H1 (cell line): ENCODE measurements around the gene ODR4. TPM values are rescaled to one million over a fixed set of nuclear protein-coding genes. Genes with fewer than 3 reads are reported as not detected.

Experiments
- CTCF ChIA-PET: fragments of 300-600 bp; sonication (Branson Sonifier 250); formaldehyde crosslinking; loops from one replicate; lab custom pipeline; 2021; ENCODE audit not compliant: partially characterized antibody; lab: Charles Lee
- POLR2A ChIA-PET: fragments of 300-600 bp; sonication (Branson Sonifier 250); formaldehyde crosslinking; loops from one replicate; lab custom pipeline; 2021; ENCODE audit warnings: inconsistent platforms; ENCODE audit not compliant: partially characterized antibody; lab: Charles Lee
- DNase-seq, 2 experiments: peaks; one replicate each; pipeline versions ENCODE4 v3.0.0 to v3.0.0-alpha.2; 2010 to 2022; ENCODE audit warnings: low spot score in 2 of 2, low read depth in 1 of 2, mixed read lengths in 1 of 2
- FAIRE-seq: peaks from 2 replicates; lab custom pipeline; 2011; peaks lifted over from hg19 to GRCh38; lab: Jason Lieb, UNC
- H2AFZ ChIP-seq: 2 replicates; pipeline ENCODE4 v1.8.1; 2012; ENCODE audit warnings: low read length, inconsistent platforms
- H2AK5ac ChIP-seq: 2 replicates; pipeline ENCODE4 v1.6.1; 2013; ENCODE audit warnings: low read depth, low read length
- H2BK120ac ChIP-seq: replicated peaks from 2 replicates; pipeline ENCODE3; 2013; ENCODE audit warnings: low read depth, low read length, inconsistent platforms
- H2BK12ac ChIP-seq: 2 replicates; pipeline ENCODE4 v1.6.1; 2013; ENCODE audit warnings: low read depth, low read length
- H2BK15ac ChIP-seq: 2 replicates; pipeline ENCODE4 v1.6.1; 2013; ENCODE audit warnings: low read length
- H2BK20ac ChIP-seq: 2 replicates; pipeline ENCODE4 v1.6.1; 2013; ENCODE audit warnings: low read length
- H2BK5ac ChIP-seq: 2 replicates; pipeline ENCODE4 v1.6.1; 2013; ENCODE audit warnings: low read depth, low read length
- H3K14ac ChIP-seq: 2 replicates; pipeline ENCODE4 v1.6.1; 2013; ENCODE audit warnings: inconsistent platforms; ENCODE audit not compliant: insufficient read length
- H3K18ac ChIP-seq: 2 replicates; pipeline ENCODE4 v1.6.1; 2013; ENCODE audit warnings: low read length; ENCODE audit errors: extremely low read depth
- H3K23ac ChIP-seq: 2 replicates; pipeline ENCODE4 v1.6.1; 2013; ENCODE audit warnings: inconsistent platforms; ENCODE audit not compliant: insufficient read length
- H3K23me2 ChIP-seq: 2 replicates; pipeline ENCODE4 v1.6.1; 2013; ENCODE audit warnings: low read depth, low read length
- H3K27ac ChIP-seq: 2 replicates; pipeline ENCODE4 v1.6.1; 2011; ENCODE audit warnings: low read depth, low read length, inconsistent platforms
- H3K27me3 ChIP-seq, 4 experiments: replicated peaks in 1 of 4; 1 replicate in 1 of 4; 2 replicates in 3 of 4; pipeline versions ENCODE4 v1.6.1 to v1.8.1; 2011 to 2013; ENCODE audit warnings: low read length in 3 of 4, mild to moderate bottlenecking in 3 of 4, inconsistent platforms in 2 of 4, mixed read lengths in 2 of 4, moderate library complexity in 1 of 4; ENCODE audit not compliant: control insufficient read depth in 3 of 4, insufficient read depth in 3 of 4; ENCODE audit errors: extremely low read depth in 1 of 4
- H3K36me3 ChIP-seq, 4 experiments: 2 replicates each; pipeline versions ENCODE4 v1.6.1 to v1.8.1; 2011 to 2013; ENCODE audit warnings: mild to moderate bottlenecking in 4 of 4, low read length in 3 of 4, moderate library complexity in 2 of 4, control low read depth in 1 of 4, inconsistent platforms in 1 of 4; ENCODE audit not compliant: insufficient read depth in 4 of 4, control insufficient read depth in 2 of 4
- H3K4ac ChIP-seq: replicated peaks from 2 replicates; pipeline ENCODE3; 2013; ENCODE audit warnings: low read length, low read depth, mixed read lengths, inconsistent platforms; ENCODE audit not compliant: insufficient read length
- H3K4me1 ChIP-seq, 4 experiments: replicated peaks in 1 of 4; 1 replicate in 1 of 4; 2 replicates in 3 of 4; pipeline versions ENCODE4 v1.6.1 to v1.8.1; 2011 to 2013; ENCODE audit warnings: low read length in 3 of 4, inconsistent platforms in 2 of 4, mixed read lengths in 1 of 4; ENCODE audit not compliant: insufficient read depth in 4 of 4, control insufficient read depth in 3 of 4
- H3K4me2 ChIP-seq, 2 experiments: 2 replicates each; pipeline versions ENCODE4 v1.6.1 to v1.8.1; 2011 to 2013; ENCODE audit warnings: low read depth in 2 of 2, low read length in 2 of 2, control low read depth in 1 of 2, inconsistent platforms in 1 of 2, mild to moderate bottlenecking in 1 of 2; ENCODE audit not compliant: insufficient read depth in 1 of 2
- H3K4me3 ChIP-seq, 4 experiments: fragments of 200-600, 300-600 bp in 1 of 4; sonication (generic), shearing (Covaris generic), sonication (Bioruptor Twin) in 1 of 4; 2 replicates each; pipeline versions ENCODE4 v1.5.1 to v1.8.1; 2011 to 2016; ENCODE audit warnings: low read length in 4 of 4, low read depth in 3 of 4, control low read depth in 2 of 4, inconsistent platforms in 2 of 4, mild to moderate bottlenecking in 2 of 4, mixed read lengths in 1 of 4, moderate library complexity in 1 of 4; ENCODE audit not compliant: insufficient read depth in 2 of 4; ENCODE audit errors: extremely low read depth in 1 of 4
- H3K56ac ChIP-seq: replicated peaks from 2 replicates; pipeline ENCODE3; 2013; ENCODE audit warnings: low read depth, mild to moderate bottlenecking, mixed read lengths, low read length, inconsistent platforms; ENCODE audit not compliant: insufficient read length
- H3K79me1 ChIP-seq: 2 replicates; pipeline ENCODE4 v1.6.1; 2013; ENCODE audit warnings: low read depth, low read length, control low read depth
- H3K79me2 ChIP-seq, 2 experiments: 2 replicates each; pipeline versions ENCODE4 v1.6.1 to v1.8.1; 2012 to 2013; ENCODE audit warnings: low read length in 2 of 2, mild to moderate bottlenecking in 2 of 2, inconsistent platforms in 1 of 2; ENCODE audit not compliant: insufficient read depth in 2 of 2, control insufficient read depth in 1 of 2
- H3K9ac ChIP-seq, 4 experiments: replicated peaks in 1 of 4; 1 replicate in 1 of 4; 2 replicates in 3 of 4; pipeline versions ENCODE4 v1.6.1 to v1.8.1; 2011 to 2013; ENCODE audit warnings: low read depth in 3 of 4, low read length in 3 of 4, control low read depth in 2 of 4, mild to moderate bottlenecking in 2 of 4, moderate library complexity in 2 of 4, inconsistent platforms in 1 of 4; ENCODE audit errors: extremely low read depth in 1 of 4
- H3K9me3 ChIP-seq, 2 experiments: 2 replicates each; pipeline versions ENCODE4 v1.6.1 to v1.8.1; 2012 to 2013; ENCODE audit warnings: mild to moderate bottlenecking in 2 of 2, moderate library complexity in 2 of 2, control low read depth in 1 of 2, inconsistent platforms in 1 of 2, low read depth in 1 of 2, low read length in 1 of 2, mixed read lengths in 1 of 2; ENCODE audit not compliant: insufficient read depth in 2 of 2
- H4K20me1 ChIP-seq, 2 experiments: replicated peaks in 1 of 2; 2 replicates each; pipeline versions ENCODE3 to v1.8.1; 2011 to 2013; ENCODE audit warnings: inconsistent platforms in 2 of 2, low read length in 2 of 2, mild to moderate bottlenecking in 1 of 2; ENCODE audit not compliant: insufficient read depth in 2 of 2, control insufficient read depth in 1 of 2
- H4K5ac ChIP-seq: 2 replicates; pipeline ENCODE4 v1.6.1; 2013; ENCODE audit warnings: low read length, low read depth, mixed read lengths, inconsistent platforms; ENCODE audit not compliant: insufficient read length
- H4K8ac ChIP-seq: 2 replicates; pipeline ENCODE4 v1.8.0; 2013; ENCODE audit warnings: mild to moderate bottlenecking, moderate library complexity, low read length, inconsistent platforms; ENCODE audit not compliant: insufficient read depth; ENCODE audit errors: extremely low read depth
- H4K91ac ChIP-seq: replicated peaks from 2 replicates; pipeline ENCODE3; 2013; ENCODE audit warnings: low read length, mixed read lengths, inconsistent platforms; ENCODE audit not compliant: insufficient read length
- CBX5 ChIP-seq: fragments of 300-800, 300-1000 bp; sonication (generic); IDR thresholded peaks from 2 replicates; pipeline ENCODE4 v1.7.1; 2016; ENCODE audit warnings: antibody characterized with exemption, low read length, low read depth
- CTBP2 ChIP-seq: IDR thresholded peaks from 2 replicates; pipeline ENCODE4 v1.7.0; 2011; ENCODE audit warnings: borderline replicate concordance, mild to moderate bottlenecking, moderate library complexity, mixed read lengths, low read length; ENCODE audit not compliant: insufficient read depth, insufficient read length
- EGR1 ChIP-seq: IDR thresholded peaks from 2 replicates; pipeline ENCODE4 v1.6.1; 2011; ENCODE audit warnings: low read depth, low read length, borderline replicate concordance
- GABPA ChIP-seq: IDR thresholded peaks from 2 replicates; pipeline ENCODE4 v1.6.1; 2011; ENCODE audit warnings: mild to moderate bottlenecking, low read length, moderate library complexity, borderline replicate concordance; ENCODE audit not compliant: insufficient read depth
- JUND ChIP-seq: IDR thresholded peaks from 2 replicates; pipeline ENCODE4 v1.6.1; 2011; ENCODE audit warnings: mild to moderate bottlenecking, improper control_type of control experiment, low read length
- KDM5A ChIP-seq: fragments of 200-600 bp; IDR thresholded peaks from 2 replicates; pipeline ENCODE4 v1.7.1; 2012; ENCODE audit warnings: mild to moderate bottlenecking, low read length, inconsistent platforms, mixed read lengths
- RBBP5 ChIP-seq: IDR thresholded peaks from 2 replicates; pipeline ENCODE4 v1.7.1; 2012; ENCODE audit warnings: low read depth, mild to moderate bottlenecking, inconsistent platforms, low read length, moderate library complexity, borderline replicate concordance
- SIX5 ChIP-seq: IDR thresholded peaks from 2 replicates; pipeline ENCODE4 v1.6.1; 2011; ENCODE audit warnings: mild to moderate bottlenecking, low read depth, low read length
- TBP ChIP-seq: IDR thresholded peaks from 2 replicates; pipeline ENCODE4 v1.6.1; 2011; ENCODE audit warnings: low read depth, low read length, improper control_type of control experiment
- TCF12 ChIP-seq: IDR thresholded peaks from 2 replicates; pipeline ENCODE4 v1.6.1; 2011; ENCODE audit warnings: low read depth, mild to moderate bottlenecking, low read length
- WGBS, 2 experiments: shearing (Covaris generic) in 1 of 2; methylation state at CpG; one replicate each; pipeline versions ENCODE4 v1.1.6 to v1.1.7; 2013 to 2015; ENCODE audit warnings: low lambda C conversion rate in 2 of 2, mixed read lengths in 2 of 2, inconsistent platforms in 1 of 2, low coverage in 1 of 2, missing lambda C conversion rate in 1 of 2; ENCODE audit not compliant: insufficient replicate concordance in 2 of 2, insufficient coverage in 1 of 2, insufficient read length in 1 of 2; ENCODE audit errors: extremely low coverage in 1 of 2, missing lambda C conversion rate in 1 of 2; 5-methylcytosine and 5-hydroxymethylcytosine counted together
- polyA plus RNA-seq, 7 experiments: library from polyadenylated mRNA; depleted of rRNA in 3 of 7; stranded (reverse) in 5 of 7; unstranded in 2 of 7; fragments of >200 nt in 5 of 7; fragments of 200-250 nt in 2 of 7; gene quantifications; 1 replicate in 5 of 7; 2 replicates in 1 of 7; 4 replicates in 1 of 7; pipeline versions ENCODE4 v1.2.1 to v1.2.3, GENCODE V29; 2011 to 2013; ENCODE audit warnings: missing spikeins in 2 of 7, mixed read lengths in 2 of 7
- total RNA-seq: library from RNA; stranded (reverse); fragmentation: NEBNext Ultra II Directional; extraction: Animal tissue kit (Norgen Biotek cat#: 25700); gene quantifications from 2 replicates; pipeline ENCODE4 v1.2.1, GENCODE V29; 2021

ODR4 gene
- total and polyA plus RNA-seq, 2 of the 8 experiments (the other 6 are each of a cell fraction or from before 2014, with no cell fraction given), result 4.1 to 14.1 TPM

- Histone ChIP-seq H3K4me1 (no peaks in the 10 kb centered on the region), H2BK12ac (no peak overlapping the region), H3K4me2 (no peak overlapping the region), H3K4ac (no peak overlapping the region), H3K18ac (no peak overlapping the region), H2BK120ac (no peak overlapping the region), H3K79me2 (no peaks in the 10 kb centered on the region), H3K23me2 (no peaks in the 10 kb centered on the region), H3K4me3 (no peak overlapping the region), H4K8ac (no peak overlapping the region), H2BK5ac (no peak overlapping the region), H2AFZ (no peak overlapping the region), H3K79me1 (no peaks in the 10 kb centered on the region), H3K14ac (no peak overlapping the region), H3K36me3 (peaks cover 0 to 26% (median 1%) of the 10 kb centered on the region in 4 experiments; a peak in 6 of 8 replicates), H4K91ac (no peak overlapping the region), H3K27me3 (no peaks in the 10 kb centered on the region), H2AK5ac (no peak overlapping the region), H3K27ac (no peak overlapping the region), H4K5ac (no peak overlapping the region), H3K23ac (no peak overlapping the region), H2BK15ac (no peak overlapping the region), H3K56ac (no peak overlapping the region), H4K20me1 (no peaks in the 10 kb centered on the region), H2BK20ac (no peak overlapping the region), H3K9me3 (no peaks in the 10 kb centered on the region), H3K9ac (no peak overlapping the region)
- FAIRE-seq, result no peak
- ChIA-PET POLR2A (interaction anchor here (1.0 kb wide), 1 partner anchor 100 kb away, joined by 3 read pairs; no protein-coding TSS in a partner anchor), CTCF (interaction anchor here (0.9 to 1.6 kb wide), 3 partner anchors 16 to 91 kb away, joined by 3 to 4 read pairs (median 3); no protein-coding TSS in a partner anchor)
- WGBS, 2 experiments, result 90% methylated on average over 6 of the region's 6 CpGs; no CpG with 5 or more reads in 1 of the 2 experiments
- no peak for DNase-seq
- TF ChIP-seq TCF12, result no peak
- no peak for TF ChIP-seq JUND
- TF ChIP-seq SIX5, result no peak
- no peak for TF ChIP-seq RBBP5
- no peak for TF ChIP-seq TBP
- no peak for TF ChIP-seq EGR1
- TF ChIP-seq CTBP2, result no peak
- no peak for TF ChIP-seq CBX5
- no peak for TF ChIP-seq GABPA
- TF ChIP-seq KDM5A, result no peak
Observed at GRCh38 chr1:186421446-186421845, 45.8 kb downstream of the ODR4 start.
